HepG2 (cell line): ENCODE measurements around the gene ADGRF5. TPM values are rescaled to one million over a fixed set of nuclear protein-coding genes. Genes with fewer than 3 reads are reported as not detected.

Source experiments
- ARHGAP35 ChIP-seq: sonication (generic); formaldehyde crosslinking; IDR thresholded peaks from 2 replicates; pipeline ENCODE4 v1.9.0; 2022; ENCODE audit warnings: mild to moderate bottlenecking, inconsistent platforms, moderate library complexity, missing genetic modification reagents, borderline replicate concordance
- CCAR2 ChIP-seq: fragments of 200-400 bp; formaldehyde crosslinking; optimal IDR thresholded peaks from 2 replicates; pipeline ENCODE3; 2018; ENCODE audit warnings: low read depth, mild to moderate bottlenecking, low read length, moderate library complexity
- DMAP1 ChIP-seq: IDR thresholded peaks from 2 replicates; pipeline ENCODE4 v1.6.1; 2016
- E2F2 ChIP-seq: sonication (generic); formaldehyde crosslinking; IDR thresholded peaks from 2 replicates; pipeline ENCODE4 v1.4.0; 2020; ENCODE audit warnings: missing genetic modification reagents, borderline replicate concordance
- EED ChIP-seq: sonication (generic); formaldehyde crosslinking; IDR thresholded peaks from 2 replicates; pipeline ENCODE4 v1.5.0; 2020; ENCODE audit warnings: mild to moderate bottlenecking, missing genetic modification reagents
- GZF1 ChIP-seq: sonication (generic); formaldehyde crosslinking; IDR thresholded peaks from 2 replicates; pipeline ENCODE4 v1.5.1; 2020; ENCODE audit warnings: mild to moderate bottlenecking, missing genetic modification reagents
- ISX ChIP-seq: sonication (generic); formaldehyde crosslinking; conservative IDR thresholded peaks from 2 replicates; pipeline ENCODE4 v1.5.0; 2020; ENCODE audit warnings: missing genetic modification reagents
- NR0B2 ChIP-seq: sonication (generic); formaldehyde crosslinking; IDR thresholded peaks from 2 replicates; pipeline ENCODE4 v1.4.0; 2020; ENCODE audit warnings: mild to moderate bottlenecking, missing genetic modification reagents
- RCOR2 ChIP-seq: IDR thresholded peaks from 2 replicates; pipeline ENCODE4 v1.6.1; 2016; ENCODE audit warnings: missing biosample characterization, missing genetic modification reagents
- RFXAP ChIP-seq: sonication (generic); formaldehyde crosslinking; IDR thresholded peaks from 2 replicates; pipeline ENCODE4 v1.4.0; 2020; ENCODE audit warnings: missing genetic modification reagents, borderline replicate concordance
- RXRA ChIP-seq: sonication (generic); formaldehyde crosslinking; IDR thresholded peaks from 2 replicates; pipeline ENCODE4 v1.5.1; 2020; ENCODE audit warnings: missing genetic modification reagents
- SMAD3 ChIP-seq: sonication (generic); formaldehyde crosslinking; IDR thresholded peaks from 2 replicates; pipeline ENCODE4 v1.4.0; 2020; ENCODE audit warnings: missing genetic modification reagents
- TEAD2 ChIP-seq: sonication (generic); formaldehyde crosslinking; IDR thresholded peaks from 2 replicates; pipeline ENCODE4 v1.9.0; 2021; ENCODE audit warnings: missing genetic modification reagents
- ZNF264 ChIP-seq: sonication (generic); formaldehyde crosslinking; IDR thresholded peaks from 2 replicates; pipeline ENCODE4 v1.4.0; 2020; ENCODE audit warnings: missing genetic modification reagents
- ZNF44 ChIP-seq: sonication (generic); formaldehyde crosslinking; IDR thresholded peaks from 2 replicates; pipeline ENCODE4 v1.5.1; 2020; ENCODE audit warnings: mild to moderate bottlenecking, missing genetic modification reagents
- ZNF547 ChIP-seq: sonication (generic); formaldehyde crosslinking; IDR thresholded peaks from 2 replicates; pipeline ENCODE4 v1.5.1; 2020; ENCODE audit warnings: mild to moderate bottlenecking, missing genetic modification reagents
- ZNF790 ChIP-seq: sonication (generic); formaldehyde crosslinking; IDR thresholded peaks from 2 replicates; pipeline ENCODE4 v1.8.0; 2022; ENCODE audit warnings: missing genetic modification reagents, mild to moderate bottlenecking, borderline replicate concordance
- ZNF841 ChIP-seq: sonication (generic); formaldehyde crosslinking; IDR thresholded peaks from 2 replicates; pipeline ENCODE4 v1.8.1; 2023; ENCODE audit warnings: missing genetic modification reagents, borderline replicate concordance
- ZNF883 ChIP-seq: sonication (generic); formaldehyde crosslinking; IDR thresholded peaks from 2 replicates; pipeline ENCODE4 v1.5.1; 2020; ENCODE audit warnings: mild to moderate bottlenecking, missing genetic modification reagents; ENCODE audit errors: not compliant biosample characterization
- polyA plus RNA-seq, 8 experiments: library from polyadenylated mRNA; depleted of rRNA in 3 of 8; stranded (reverse) in 7 of 8; unstranded in 1 of 8; fragments of >200 nt; fragmentation: Illumina TruSeq in 4 of 8; extraction: Trizol in 4 of 8; gene quantifications; 2 replicates each; pipeline versions ENCODE4 v1.2.1 to v1.2.3, GENCODE V29; 2011 to 2016; ENCODE audit warnings: low read depth in 4 of 8, missing spikeins in 1 of 8, mixed read lengths in 1 of 8; ENCODE audit not compliant: insufficient read depth in 1 of 8
- total RNA-seq, 5 experiments: library from RNA; depleted of rRNA; stranded (reverse); fragments of >200 nt; fragmentation: Illumina TruSeq; extraction: Trizol; gene quantifications; 2 replicates each; pipeline ENCODE4 v1.2.3, GENCODE V29; 2016; ENCODE audit warnings: low read depth in 1 of 5
- TF ChIP-seq, protein P1 (sequence below): sonication (generic); formaldehyde crosslinking; IDR thresholded peaks from 2 replicates; pipeline ENCODE4 v1.4.0; 2020; ENCODE audit warnings: missing genetic modification reagents, borderline replicate concordance
- TF ChIP-seq, protein P2 (sequence below): sonication (generic); formaldehyde crosslinking; IDR thresholded peaks from 2 replicates; pipeline ENCODE4 v1.4.0; 2020; ENCODE audit warnings: missing genetic modification reagents, mild to moderate bottlenecking, borderline replicate concordance

Gene ADGRF5
- total and polyA plus RNA-seq, 2 of the 13 experiments (the other 11 are each of a cell fraction or from before 2014, with no cell fraction given): not detected

- TF ChIP-seq E2F2 (CRISPR knock-in tag): no peak
- peak; percentile 63; the same call in 1 of the 2 replicates for TF ChIP-seq SMAD3 (CRISPR knock-in tag)
- TF ChIP-seq CCAR2: no peak
- no peak for TF ChIP-seq ISX (CRISPR knock-in tag)
- TF ChIP-seq ZNF547 (CRISPR knock-in tag): no peak; the same call in 1 of the 2 replicates
- TF ChIP-seq DMAP1 (CRISPR knock-in tag): no peak
- TF ChIP-seq RCOR2 (CRISPR knock-in tag): 0 out of 2 replicates have a peak, but pooled peaks have one; percentile 32
- no peak for TF ChIP-seq ZNF264 (CRISPR knock-in tag)
- no peak for TF ChIP-seq ZNF44 (CRISPR knock-in tag)
- TF ChIP-seq, protein P1, sequence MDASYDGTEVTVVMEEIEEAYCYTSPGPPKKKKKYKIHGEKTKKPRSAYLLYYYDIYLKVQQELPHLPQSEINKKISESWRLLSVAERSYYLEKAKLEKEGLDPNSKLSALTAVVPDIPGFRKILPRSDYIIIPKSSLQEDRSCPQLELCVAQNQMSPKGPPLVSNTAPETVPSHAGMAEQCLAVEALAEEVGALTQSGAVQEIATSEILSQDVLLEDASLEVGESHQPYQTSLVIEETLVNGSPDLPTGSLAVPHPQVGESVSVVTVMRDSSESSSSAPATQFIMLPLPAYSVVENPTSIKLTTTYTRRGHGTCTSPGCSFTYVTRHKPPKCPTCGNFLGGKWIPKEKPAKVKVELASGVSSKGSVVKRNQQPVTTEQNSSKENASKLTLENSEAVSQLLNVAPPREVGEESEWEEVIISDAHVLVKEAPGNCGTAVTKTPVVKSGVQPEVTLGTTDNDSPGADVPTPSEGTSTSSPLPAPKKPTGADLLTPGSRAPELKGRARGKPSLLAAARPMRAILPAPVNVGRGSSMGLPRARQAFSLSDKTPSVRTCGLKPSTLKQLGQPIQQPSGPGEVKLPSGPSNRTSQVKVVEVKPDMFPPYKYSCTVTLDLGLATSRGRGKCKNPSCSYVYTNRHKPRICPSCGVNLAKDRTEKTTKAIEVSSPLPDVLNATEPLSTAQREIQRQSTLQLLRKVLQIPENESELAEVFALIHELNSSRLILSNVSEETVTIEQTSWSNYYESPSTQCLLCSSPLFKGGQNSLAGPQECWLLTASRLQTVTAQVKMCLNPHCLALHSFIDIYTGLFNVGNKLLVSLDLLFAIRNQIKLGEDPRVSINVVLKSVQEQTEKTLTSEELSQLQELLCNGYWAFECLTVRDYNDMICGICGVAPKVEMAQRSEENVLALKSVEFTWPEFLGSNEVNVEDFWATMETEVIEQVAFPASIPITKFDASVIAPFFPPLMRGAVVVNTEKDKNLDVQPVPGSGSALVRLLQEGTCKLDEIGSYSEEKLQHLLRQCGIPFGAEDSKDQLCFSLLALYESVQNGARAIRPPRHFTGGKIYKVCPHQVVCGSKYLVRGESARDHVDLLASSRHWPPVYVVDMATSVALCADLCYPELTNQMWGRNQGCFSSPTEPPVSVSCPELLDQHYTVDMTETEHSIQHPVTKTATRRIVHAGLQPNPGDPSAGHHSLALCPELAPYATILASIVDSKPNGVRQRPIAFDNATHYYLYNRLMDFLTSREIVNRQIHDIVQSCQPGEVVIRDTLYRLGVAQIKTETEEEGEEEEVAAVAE (CRISPR knock-in tag): peak; percentile 37; the same call in 1 of the 2 replicates
- TF ChIP-seq GZF1: no peak
- TF ChIP-seq ZNF790: no peak
- no peak for TF ChIP-seq RFXAP (CRISPR knock-in tag)
- no peak for TF ChIP-seq TEAD2 (CRISPR knock-in tag)
- peak; percentile 65 for TF ChIP-seq RXRA
- TF ChIP-seq, protein P2, sequence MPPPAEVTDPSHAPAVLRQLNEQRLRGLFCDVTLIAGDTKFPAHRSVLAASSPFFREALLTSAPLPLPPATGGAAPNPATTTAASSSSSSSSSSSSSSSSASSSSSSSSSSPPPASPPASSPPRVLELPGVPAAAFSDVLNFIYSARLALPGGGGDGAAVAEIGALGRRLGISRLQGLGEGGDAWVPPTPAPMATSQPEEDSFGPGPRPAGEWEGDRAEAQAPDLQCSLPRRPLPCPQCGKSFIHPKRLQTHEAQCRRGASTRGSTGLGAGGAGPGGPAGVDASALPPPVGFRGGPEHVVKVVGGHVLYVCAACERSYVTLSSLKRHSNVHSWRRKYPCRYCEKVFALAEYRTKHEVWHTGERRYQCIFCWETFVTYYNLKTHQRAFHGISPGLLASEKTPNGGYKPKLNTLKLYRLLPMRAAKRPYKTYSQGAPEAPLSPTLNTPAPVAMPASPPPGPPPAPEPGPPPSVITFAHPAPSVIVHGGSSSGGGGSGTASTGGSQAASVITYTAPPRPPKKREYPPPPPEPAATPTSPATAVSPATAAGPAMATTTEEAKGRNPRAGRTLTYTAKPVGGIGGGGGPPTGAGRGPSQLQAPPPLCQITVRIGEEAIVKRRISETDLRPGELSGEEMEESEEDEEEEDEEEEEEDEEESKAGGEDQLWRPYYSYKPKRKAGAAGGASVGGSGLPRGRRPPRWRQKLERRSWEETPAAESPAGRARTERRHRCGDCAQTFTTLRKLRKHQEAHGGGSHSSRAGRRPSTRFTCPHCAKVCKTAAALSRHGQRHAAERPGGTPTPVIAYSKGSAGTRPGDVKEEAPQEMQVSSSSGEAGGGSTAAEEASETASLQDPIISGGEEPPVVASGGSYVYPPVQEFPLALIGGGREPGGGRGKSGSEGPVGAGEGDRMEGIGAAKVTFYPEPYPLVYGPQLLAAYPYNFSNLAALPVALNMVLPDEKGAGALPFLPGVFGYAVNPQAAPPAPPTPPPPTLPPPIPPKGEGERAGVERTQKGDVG (CRISPR knock-in tag): 0 out of 2 replicates have a peak, but pooled peaks have one; percentile 36
- TF ChIP-seq ZNF841: no peak
- TF ChIP-seq ARHGAP35: no peak
- TF ChIP-seq NR0B2 (CRISPR knock-in tag): no peak
- peak; percentile 53; the same call in 1 of the 2 replicates for TF ChIP-seq EED
- peak; percentile 42 for TF ChIP-seq ZNF883 (CRISPR knock-in tag)
These were observed 72.9 kb downstream of the ADGRF5 start (continued) for GRCh38 chr6:46848684-46849360.
